Hepatocyte (in vitro differentiated cells): ENCODE measurements around the gene HES4. TPM values are rescaled to one million over a fixed set of nuclear protein-coding genes. Genes with fewer than 3 reads are reported as not detected.

ENCODE experiments used
- DNase-seq: peaks from one replicate; pipeline ENCODE4 v3.0.0-alpha.2; 2016; ENCODE audit warnings: low spot score
- H2AFZ ChIP-seq: fragments of 200-600 bp; sonication (generic); 2 replicates; pipeline ENCODE4 v1.6.0; 2016; ENCODE audit warnings: antibody characterized with exemption, mild to moderate bottlenecking
- H3K27ac ChIP-seq: fragments of 200-600 bp; sonication (generic); 2 replicates; pipeline ENCODE4 v1.5.1; 2016; ENCODE audit warnings: mild to moderate bottlenecking
- H3K27me3 ChIP-seq: fragments of 200-600 bp; sonication (generic); 2 replicates; pipeline ENCODE4 v1.6.1; 2016
- H3K36me3 ChIP-seq: fragments of 200-600 bp; sonication (generic); replicated peaks from 2 replicates; pipeline ENCODE4 v1.5.1; 2016; ENCODE audit warnings: low read depth; ENCODE audit not compliant: insufficient read depth
- H3K4me1 ChIP-seq: fragments of 200-600 bp; sonication (generic); 2 replicates; pipeline ENCODE4 v1.5.1; 2016; ENCODE audit warnings: mild to moderate bottlenecking, moderate library complexity; ENCODE audit not compliant: insufficient read depth
- H3K4me2 ChIP-seq: fragments of 200-600 bp; sonication (generic); 2 replicates; pipeline ENCODE4 v1.6.0; 2016
- H3K4me3 ChIP-seq: fragments of 200-600 bp; sonication (generic); 2 replicates; pipeline ENCODE4 v1.5.1; 2016; ENCODE audit warnings: mild to moderate bottlenecking
- H3K79me2 ChIP-seq: fragments of 200-600 bp; sonication (generic); 2 replicates; pipeline ENCODE4 v1.6.0; 2017; ENCODE audit warnings: mild to moderate bottlenecking
- H3K9me2 ChIP-seq: fragments of 200-600 bp; sonication (generic); replicated peaks from 2 replicates; pipeline ENCODE4 v1.6.0; 2017; ENCODE audit warnings: mild to moderate bottlenecking; ENCODE audit not compliant: insufficient read depth
- H3K9me3 ChIP-seq: fragments of 200-600 bp; sonication (generic); 2 replicates; pipeline ENCODE4 v1.5.1; 2016; ENCODE audit warnings: low read depth, mild to moderate bottlenecking
- H4K20me1 ChIP-seq: fragments of 200-600 bp; sonication (generic); 2 replicates; pipeline ENCODE4 v1.6.0; 2016; ENCODE audit warnings: mild to moderate bottlenecking; ENCODE audit not compliant: insufficient read depth, poor library complexity, severe bottlenecking
- CTCF ChIP-seq: fragments of 200-600 bp; sonication (generic); IDR thresholded peaks from 2 replicates; pipeline ENCODE4 v1.5.1; 2016; ENCODE audit warnings: antibody characterized with exemption, mild to moderate bottlenecking; ENCODE audit not compliant: poor library complexity
- EZH2 ChIP-seq: fragments of 200-600 bp; sonication (generic); IDR thresholded peaks from 2 replicates; pipeline ENCODE4 v1.6.1; 2016; ENCODE audit warnings: antibody characterized with exemption, mild to moderate bottlenecking, borderline replicate concordance
- EZH2phosphoT487 ChIP-seq: fragments of 200-600 bp; sonication (generic); IDR thresholded peaks from one replicate; pipeline ENCODE4 v1.6.1; 2018; ENCODE audit warnings: antibody characterized with exemption, mild to moderate bottlenecking, low read depth, moderate library complexity; ENCODE audit not compliant: unreplicated experiment, severe bottlenecking
- WGBS: methylation state at CpG from one replicate; pipeline ENCODE4 v1.1.6; 2016; ENCODE audit warnings: low lambda C conversion rate; ENCODE audit errors: missing lambda C conversion rate; 5-methylcytosine and 5-hydroxymethylcytosine counted together
- polyA plus RNA-seq: library from polyadenylated mRNA; unstranded; fragments of >200 nt; fragmentation: Nextera tagmentation; extraction: Ambion mirVana; gene quantifications from 2 replicates; pipeline ENCODE4 v1.2.1, GENCODE V29; 2016
- total RNA-seq: library from RNA; depleted of rRNA; stranded (reverse); fragments of >200 nt; gene quantifications from 2 replicates; pipeline ENCODE4 v1.2.3, GENCODE V29; 2014

HES4 gene
- total and polyA plus RNA-seq, 2 experiments from 2014 or later = 28.7 to 74.5 TPM

GRCh38 chr1:952201-952600 is 47.7 kb downstream of the HES4 start:
- DNase-seq = no peak
- H3K9me2 ChIP-seq = no peaks in the 10 kb centered on the region
- H3K4me2 ChIP-seq = no peak overlapping the region
- H4K20me1 ChIP-seq = peaks cover 2% of the 10 kb centered on the region
- no peaks in the 10 kb centered on the region for H3K36me3 ChIP-seq
- TF ChIP-seq CTCF (no peak), EZH2 (no peak), EZH2phosphoT487 (no peak)
- H3K79me2 ChIP-seq = peaks cover 2% of the 10 kb centered on the region
- no peak overlapping the region for H3K27ac ChIP-seq
- 95% methylated on average over 15 of the region's 15 CpGs for WGBS
- H3K9me3 ChIP-seq = no peaks in the 10 kb centered on the region
- H3K27me3 ChIP-seq = no peaks in the 10 kb centered on the region
- H2AFZ ChIP-seq = no peak overlapping the region
- H3K4me3 ChIP-seq = no peak overlapping the region
- no peaks in the 10 kb centered on the region for H3K4me1 ChIP-seq

- H3K9me3 ChIP-seq = no peaks in the 10 kb centered on the region
- H3K4me3 ChIP-seq = no peak overlapping the region
- no peaks in the 10 kb centered on the region for H3K36me3 ChIP-seq
These were observed 48.5 kb downstream of the HES4 start for GRCh38 chr1:951364-951763.

GRCh38 chr1:950881-951280 is 49.0 kb downstream of the HES4 start:
- H3K36me3 ChIP-seq = no peaks in the 10 kb centered on the region
- WGBS = 93% methylated on average over 18 of the region's 23 CpGs
- no peak for DNase-seq

More at GRCh38 chr1:951364-951763, 48.5 kb downstream of the HES4 start:
- H3K27me3 ChIP-seq = no peaks in the 10 kb centered on the region
- H4K20me1 ChIP-seq = no peaks in the 10 kb centered on the region
- no peak overlapping the region for H2AFZ ChIP-seq
- no peaks in the 10 kb centered on the region for H3K79me2 ChIP-seq
- no peaks in the 10 kb centered on the region for H3K4me1 ChIP-seq
- no peak overlapping the region for H3K27ac ChIP-seq
- H3K4me2 ChIP-seq = no peak overlapping the region
- DNase-seq = no peak
- TF ChIP-seq CTCF = peak; percentile 41
- no peak for TF ChIP-seq EZH2
- WGBS = 68% methylated on average over 6 of the region's 6 CpGs
- no peaks in the 10 kb centered on the region for H3K9me2 ChIP-seq

More at GRCh38 chr1:950881-951280, 49.0 kb downstream of the HES4 start:
- Histone ChIP-seq H3K4me2 (no peak overlapping the region), H3K27ac (no peak overlapping the region), H3K9me2 (no peaks in the 10 kb centered on the region), H3K79me2 (no peaks in the 10 kb centered on the region), H4K20me1 (no peaks in the 10 kb centered on the region), H2AFZ (no peak overlapping the region), H3K9me3 (no peaks in the 10 kb centered on the region), H3K27me3 (no peaks in the 10 kb centered on the region), H3K4me1 (no peaks in the 10 kb centered on the region), H3K4me3 (no peak overlapping the region)
- no peak for TF ChIP-seq EZH2phosphoT487
- no peak for TF ChIP-seq EZH2
- TF ChIP-seq CTCF = no peak
